HEK293 (cell line): ENCODE data around the gene DNMT3L.
A peak's percentile ranks its signal among the peaks of the same experiment; 100 is the strongest.

ENCODE experiments used
- CTCF ChIA-PET: fragments of 350-600 bp; formaldehyde crosslinking; extraction: SDS; loops from one replicate; lab custom pipeline; 2021; ENCODE audit warnings: antibody characterized with exemption; lab: Yijun Ruan, JAX
- POLR2A ChIA-PET: fragments of 300-600 bp; formaldehyde crosslinking; extraction: SDS; loops from one replicate; lab custom pipeline; 2020; ENCODE audit warnings: antibody characterized with exemption, inconsistent platforms; lab: Yijun Ruan, JAX
- H3K27ac ChIP-seq: fragments of 200-500 bp; sonication (Bioruptor generic); 2 replicates; pipeline ENCODE4 v1.5.1; 2014; ENCODE audit warnings: low read depth, low read length, control low read depth, inconsistent platforms; ENCODE audit errors: extremely low read depth
- H3K36me3 ChIP-seq, 2 experiments: fragments of 200-500 bp in 1 of 2; sonication (Bioruptor generic) in 1 of 2; 1 replicate in 1 of 2; 2 replicates in 1 of 2; pipeline ENCODE4 v1.5.1; 2014 to 2017; ENCODE audit warnings: inconsistent platforms in 2 of 2, low read length in 2 of 2; ENCODE audit not compliant: control insufficient read depth in 2 of 2, insufficient read depth in 1 of 2
- H3K4me1 ChIP-seq: fragments of 200-500 bp; sonication (Bioruptor generic); 2 replicates; pipeline ENCODE4 v1.5.1; 2014; ENCODE audit warnings: mild to moderate bottlenecking, low read length, inconsistent platforms; ENCODE audit not compliant: control insufficient read depth, insufficient read depth
- H3K4me3 ChIP-seq: 2 replicates; pipeline ENCODE4 v1.5.1; 2011; ENCODE audit warnings: low read depth, mild to moderate bottlenecking, control low read depth, low read length, moderate library complexity
- H3K9me3 ChIP-seq: fragments of 200-500 bp; sonication (Bioruptor generic); 2 replicates; pipeline ENCODE4 v1.5.1; 2014; ENCODE audit warnings: low read depth, low read length, inconsistent platforms; ENCODE audit not compliant: control insufficient read depth, insufficient read depth
- GLI4 ChIP-seq: fragments of 450-650 bp; formaldehyde crosslinking; IDR thresholded peaks from 2 replicates; pipeline ENCODE4 v1.5.1; 2016; ENCODE audit warnings: missing biosample characterization, missing genetic modification characterization
- GLIS1 ChIP-seq: fragments of 450-650 bp; formaldehyde crosslinking; IDR thresholded peaks from 2 replicates; pipeline ENCODE4 v1.5.1; 2016; ENCODE audit warnings: missing biosample characterization, missing genetic modification characterization
- HOXA7 ChIP-seq: sonication (generic); formaldehyde crosslinking; IDR thresholded peaks from 2 replicates; pipeline ENCODE4 v1.8.1; 2022; ENCODE audit warnings: missing genetic modification reagents, borderline replicate concordance
- KLF8 ChIP-seq: fragments of 450-650 bp; formaldehyde crosslinking; IDR thresholded peaks from 2 replicates; pipeline ENCODE4 v1.5.1; 2016; ENCODE audit warnings: missing biosample characterization, missing genetic modification characterization
- REST ChIP-seq: fragments of 450-650 bp; formaldehyde crosslinking; IDR thresholded peaks from 2 replicates; pipeline ENCODE4 v1.5.1; 2016; ENCODE audit warnings: missing biosample characterization, missing genetic modification characterization
- ZBTB20 ChIP-seq: fragments of 450-650 bp; formaldehyde crosslinking; IDR thresholded peaks from 2 replicates; pipeline ENCODE4 v1.5.1; 2016; ENCODE audit warnings: missing biosample characterization, missing genetic modification characterization
- ZBTB26 ChIP-seq: fragments of 450-650 bp; formaldehyde crosslinking; optimal IDR thresholded peaks from 2 replicates; pipeline ENCODE3; 2016; ENCODE audit warnings: missing biosample characterization, mild to moderate bottlenecking, missing genetic modification characterization
- ZFHX2 ChIP-seq: fragments of 450-650 bp; formaldehyde crosslinking; conservative IDR thresholded peaks from 2 replicates; pipeline ENCODE4 v1.5.1; 2016; ENCODE audit warnings: missing biosample characterization, missing genetic modification characterization
- ZNF121 ChIP-seq: fragments of 450-650 bp; formaldehyde crosslinking; IDR thresholded peaks from 2 replicates; pipeline ENCODE4 v1.5.1; 2016; ENCODE audit warnings: missing biosample characterization, missing genetic modification characterization
- ZNF18 ChIP-seq: fragments of 450-650 bp; formaldehyde crosslinking; IDR thresholded peaks from 2 replicates; pipeline ENCODE4 v1.5.1; 2016; ENCODE audit warnings: missing biosample characterization, missing genetic modification characterization
- ZNF341 ChIP-seq: fragments of 450-650 bp; formaldehyde crosslinking; IDR thresholded peaks from 2 replicates; pipeline ENCODE4; 2016; ENCODE audit warnings: low read depth, missing biosample characterization, missing genetic modification characterization
- ZNF426 ChIP-seq: fragments of 450-650 bp; formaldehyde crosslinking; IDR thresholded peaks from 2 replicates; pipeline ENCODE4 v1.5.1; 2017; ENCODE audit warnings: missing biosample characterization, missing genetic modification characterization, mild to moderate bottlenecking, inconsistent platforms, moderate library complexity
- ZNF629 ChIP-seq: fragments of 450-650 bp; formaldehyde crosslinking; IDR thresholded peaks from 2 replicates; pipeline ENCODE4 v1.5.1; 2017; ENCODE audit warnings: missing biosample characterization, missing genetic modification characterization
- ZNF658 ChIP-seq: fragments of 450-650 bp; formaldehyde crosslinking; IDR thresholded peaks from 2 replicates; pipeline ENCODE4; 2016; ENCODE audit warnings: missing biosample characterization, missing genetic modification characterization
- ZNF747 ChIP-seq: fragments of 450-650 bp; formaldehyde crosslinking; IDR thresholded peaks from 2 replicates; pipeline ENCODE4 v1.5.1; 2016; ENCODE audit warnings: missing biosample characterization, missing genetic modification characterization
- ZSCAN16 ChIP-seq: fragments of 450-650 bp; formaldehyde crosslinking; IDR thresholded peaks from 2 replicates; pipeline ENCODE4 v1.5.1; 2016; ENCODE audit warnings: missing biosample characterization, missing genetic modification characterization
- ZSCAN30 ChIP-seq: fragments of 450-650 bp; IDR thresholded peaks from 2 replicates; pipeline ENCODE4 v1.5.1; 2018; ENCODE audit warnings: missing biosample characterization, mild to moderate bottlenecking, missing genetic modification characterization, moderate library complexity
- TF ChIP-seq, protein P1 (sequence below): fragments of 450-650 bp; formaldehyde crosslinking; IDR thresholded peaks from 2 replicates; pipeline ENCODE4 v1.5.1; 2016; ENCODE audit warnings: missing biosample characterization, missing genetic modification characterization
- TF ChIP-seq, protein P2 (sequence below): fragments of 450-650 bp; formaldehyde crosslinking; IDR thresholded peaks from 2 replicates; pipeline ENCODE4 v1.5.0; 2017; ENCODE audit warnings: missing biosample characterization, missing genetic modification characterization, borderline replicate concordance
- TF ChIP-seq, protein P3 (sequence below): fragments of 450-650 bp; formaldehyde crosslinking; IDR thresholded peaks from 2 replicates; pipeline ENCODE4 v1.5.1; 2016; ENCODE audit warnings: missing biosample characterization, missing genetic modification characterization
- TF ChIP-seq, protein P4 (sequence below): fragments of 450-650 bp; formaldehyde crosslinking; IDR thresholded peaks from 2 replicates; pipeline ENCODE4 v1.5.1; 2016; ENCODE audit warnings: missing biosample characterization, missing genetic modification characterization
- TF ChIP-seq, protein P5 (sequence below): fragments of 450-650 bp; formaldehyde crosslinking; IDR thresholded peaks from 2 replicates; pipeline ENCODE4 v1.5.1; 2016; ENCODE audit warnings: missing biosample characterization, missing genetic modification characterization

Gene DNMT3L

DNA sequence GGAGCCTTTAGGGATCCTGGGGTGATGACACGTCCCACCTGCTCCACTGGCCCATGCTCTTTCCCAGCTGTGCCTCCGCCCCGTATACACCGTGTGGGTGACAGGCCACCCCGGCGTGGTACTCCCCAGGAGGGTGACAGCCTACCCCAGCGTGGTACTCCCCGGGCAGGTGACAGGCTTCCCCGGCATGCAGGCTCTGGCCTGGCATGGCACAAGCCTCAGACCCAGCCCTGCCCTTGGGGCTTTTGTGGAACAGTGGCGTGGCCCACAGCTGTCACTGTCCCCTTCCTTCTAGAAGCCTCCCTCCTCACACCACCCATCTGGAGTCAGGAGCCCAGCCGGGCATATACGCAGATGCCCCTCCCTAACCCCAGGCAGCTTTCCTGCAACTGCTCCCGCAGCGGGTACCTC, 33.5 kb upstream of the DNMT3L start (continued):
- TF ChIP-seq ZNF18 (tag by site-specific recombination) (no peak), HOXA7 (CRISPR knock-in tag) (no peak), ZSCAN16 (tag by site-specific recombination) (no peak), ZFHX2 (tag by site-specific recombination) (0 out of 2 replicates have a peak, but pooled peaks have one; percentile 6), REST (tag by site-specific recombination) (no peak), KLF8 (tag by site-specific recombination) (peak; percentile 19; the same call in 1 of the 2 replicates), ZBTB20 (no peak)
- TF ChIP-seq, protein P1, sequence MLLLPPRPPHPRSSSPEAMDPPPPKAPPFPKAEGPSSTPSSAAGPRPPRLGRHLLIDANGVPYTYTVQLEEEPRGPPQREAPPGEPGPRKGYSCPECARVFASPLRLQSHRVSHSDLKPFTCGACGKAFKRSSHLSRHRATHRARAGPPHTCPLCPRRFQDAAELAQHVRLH (tag by site-specific recombination): no peak
- TF ChIP-seq, protein P2, sequence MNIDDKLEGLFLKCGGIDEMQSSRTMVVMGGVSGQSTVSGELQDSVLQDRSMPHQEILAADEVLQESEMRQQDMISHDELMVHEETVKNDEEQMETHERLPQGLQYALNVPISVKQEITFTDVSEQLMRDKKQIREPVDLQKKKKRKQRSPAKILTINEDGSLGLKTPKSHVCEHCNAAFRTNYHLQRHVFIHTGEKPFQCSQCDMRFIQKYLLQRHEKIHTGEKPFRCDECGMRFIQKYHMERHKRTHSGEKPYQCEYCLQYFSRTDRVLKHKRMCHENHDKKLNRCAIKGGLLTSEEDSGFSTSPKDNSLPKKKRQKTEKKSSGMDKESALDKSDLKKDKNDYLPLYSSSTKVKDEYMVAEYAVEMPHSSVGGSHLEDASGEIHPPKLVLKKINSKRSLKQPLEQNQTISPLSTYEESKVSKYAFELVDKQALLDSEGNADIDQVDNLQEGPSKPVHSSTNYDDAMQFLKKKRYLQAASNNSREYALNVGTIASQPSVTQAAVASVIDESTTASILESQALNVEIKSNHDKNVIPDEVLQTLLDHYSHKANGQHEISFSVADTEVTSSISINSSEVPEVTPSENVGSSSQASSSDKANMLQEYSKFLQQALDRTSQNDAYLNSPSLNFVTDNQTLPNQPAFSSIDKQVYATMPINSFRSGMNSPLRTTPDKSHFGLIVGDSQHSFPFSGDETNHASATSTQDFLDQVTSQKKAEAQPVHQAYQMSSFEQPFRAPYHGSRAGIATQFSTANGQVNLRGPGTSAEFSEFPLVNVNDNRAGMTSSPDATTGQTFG (tag by site-specific recombination): no peak
- TF ChIP-seq, all 188 proteins: peak for 10

DNA sequence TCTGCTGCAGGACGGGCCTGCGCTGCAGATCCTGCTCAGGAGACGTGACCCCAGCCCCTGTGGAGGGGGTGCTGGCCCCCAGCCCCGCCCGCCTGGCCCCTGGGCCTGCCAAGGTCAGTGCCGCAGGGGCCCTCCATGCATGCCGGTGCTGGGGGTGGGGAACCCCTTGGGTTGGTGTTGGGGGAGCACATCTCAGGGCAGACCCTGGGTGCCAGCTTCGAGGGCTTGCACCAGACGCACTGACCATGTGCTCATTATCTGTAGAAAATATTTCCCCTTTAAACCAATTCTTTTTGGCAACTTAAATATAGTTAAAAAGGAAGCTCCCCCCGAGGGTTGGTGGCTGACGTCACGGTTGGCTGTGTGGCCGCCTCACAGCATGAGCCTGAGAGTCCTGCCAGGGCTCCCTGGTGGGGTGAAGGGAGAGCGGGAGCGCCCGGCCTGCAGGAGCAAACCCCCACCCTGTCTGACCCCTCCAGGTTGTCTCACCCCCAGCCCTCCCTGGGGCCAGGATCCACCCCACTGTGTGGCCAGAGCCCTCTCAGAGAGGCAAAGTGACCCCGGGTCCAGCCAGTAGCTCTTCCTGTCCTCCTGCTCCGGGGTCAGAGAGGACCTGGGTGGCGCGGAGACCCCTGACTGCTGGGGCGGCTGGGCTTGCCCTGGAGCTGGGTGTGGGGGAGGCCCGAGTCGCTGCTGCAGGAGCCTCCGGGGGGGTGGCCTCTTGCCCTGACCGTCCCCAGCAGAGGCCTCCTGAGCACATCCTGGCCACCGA, 32.9 kb upstream of the DNMT3L start:
- Histone ChIP-seq H3K36me3 (no peaks in the 10 kb centered on the region), H3K27ac (no peak overlapping the region), H3K4me1 (peaks cover 4% of the 10 kb centered on the region; the same call in 1 of the 2 replicates), H3K9me3 (no peaks in the 10 kb centered on the region), H3K4me3 (no peak overlapping the region)
- CTCF ChIA-PET: interaction anchor here (0.6 to 1.1 kb wide), 3 partner anchors 10 to 241 kb away, joined by 3 to 6 read pairs (median 6); no protein-coding TSS in a partner anchor
- POLR2A ChIA-PET: no interaction called here
- TF ChIP-seq ZNF121 (no peak), ZNF426 (tag by site-specific recombination) (no peak), ZSCAN30 (tag by site-specific recombination) (no peak), ZNF658 (tag by site-specific recombination) (no peak), GLIS1 (peak; percentile 99), ZNF747 (tag by site-specific recombination) (no peak), ZNF341 (no peak), ZNF629 (tag by site-specific recombination) (peak; percentile 80), ZBTB26 (tag by site-specific recombination) (no peak), GLI4 (tag by site-specific recombination) (no peak)
- TF ChIP-seq, protein P3, sequence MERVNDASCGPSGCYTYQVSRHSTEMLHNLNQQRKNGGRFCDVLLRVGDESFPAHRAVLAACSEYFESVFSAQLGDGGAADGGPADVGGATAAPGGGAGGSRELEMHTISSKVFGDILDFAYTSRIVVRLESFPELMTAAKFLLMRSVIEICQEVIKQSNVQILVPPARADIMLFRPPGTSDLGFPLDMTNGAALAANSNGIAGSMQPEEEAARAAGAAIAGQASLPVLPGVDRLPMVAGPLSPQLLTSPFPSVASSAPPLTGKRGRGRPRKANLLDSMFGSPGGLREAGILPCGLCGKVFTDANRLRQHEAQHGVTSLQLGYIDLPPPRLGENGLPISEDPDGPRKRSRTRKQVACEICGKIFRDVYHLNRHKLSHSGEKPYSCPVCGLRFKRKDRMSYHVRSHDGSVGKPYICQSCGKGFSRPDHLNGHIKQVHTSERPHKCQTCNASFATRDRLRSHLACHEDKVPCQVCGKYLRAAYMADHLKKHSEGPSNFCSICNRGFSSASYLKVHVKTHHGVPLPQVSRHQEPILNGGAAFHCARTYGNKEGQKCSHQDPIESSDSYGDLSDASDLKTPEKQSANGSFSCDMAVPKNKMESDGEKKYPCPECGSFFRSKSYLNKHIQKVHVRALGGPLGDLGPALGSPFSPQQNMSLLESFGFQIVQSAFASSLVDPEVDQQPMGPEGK (tag by site-specific recombination): peak; percentile 47
- TF ChIP-seq, protein P4, sequence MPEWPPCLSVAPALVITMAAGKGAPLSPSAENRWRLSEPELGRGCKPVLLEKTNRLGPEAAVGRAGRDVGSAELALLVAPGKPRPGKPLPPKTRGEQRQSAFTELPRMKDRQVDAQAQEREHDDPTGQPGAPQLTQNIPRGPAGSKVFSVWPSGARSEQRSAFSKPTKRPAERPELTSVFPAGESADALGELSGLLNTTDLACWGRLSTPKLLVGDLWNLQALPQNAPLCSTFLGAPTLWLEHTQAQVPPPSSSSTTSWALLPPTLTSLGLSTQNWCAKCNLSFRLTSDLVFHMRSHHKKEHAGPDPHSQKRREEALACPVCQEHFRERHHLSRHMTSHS: no peak
- TF ChIP-seq, protein P5, sequence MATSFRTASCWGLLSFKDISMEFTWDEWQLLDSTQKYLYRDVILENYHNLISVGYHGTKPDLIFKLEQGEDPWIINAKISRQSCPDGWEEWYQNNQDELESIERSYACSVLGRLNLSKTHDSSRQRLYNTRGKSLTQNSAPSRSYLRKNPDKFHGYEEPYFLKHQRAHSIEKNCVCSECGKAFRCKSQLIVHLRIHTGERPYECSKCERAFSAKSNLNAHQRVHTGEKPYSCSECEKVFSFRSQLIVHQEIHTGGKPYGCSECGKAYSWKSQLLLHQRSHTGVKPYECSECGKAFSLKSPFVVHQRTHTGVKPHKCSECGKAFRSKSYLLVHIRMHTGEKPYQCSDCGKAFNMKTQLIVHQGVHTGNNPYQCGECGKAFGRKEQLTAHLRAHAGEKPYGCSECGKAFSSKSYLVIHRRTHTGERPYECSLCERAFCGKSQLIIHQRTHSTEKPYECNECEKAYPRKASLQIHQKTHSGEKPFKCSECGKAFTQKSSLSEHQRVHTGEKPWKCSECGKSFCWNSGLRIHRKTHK (tag by site-specific recombination): no peak
